Lower leg skin (tissue), 4 donors: ENCODE measurements around the gene QSOX2. TPM values are rescaled to one million over a fixed set of nuclear protein-coding genes. Genes with fewer than 3 reads are reported as not detected.

ENCODE experiments used
- DNase-seq, 2 donors: peaks; one replicate each; pipeline ENCODE4 v3.0.0-alpha.2; 2019; ENCODE audit warnings: low spot score in 2 of 2
- H3K4me3 ChIP-seq: fragments of 200-600 bp; sonication (generic); 2 replicates; pipeline ENCODE4 v1.5.1; 2017; ENCODE audit warnings: mild to moderate bottlenecking, low read depth; ENCODE audit not compliant: poor library complexity, severe bottlenecking
- POLR2A ChIP-seq, 2 donors: fragments of 450-650 bp; IDR thresholded peaks; one replicate each; pipeline ENCODE4 v1.6.1; 2016 to 2017; ENCODE audit warnings: antibody characterized with exemption in 2 of 2, mild to moderate bottlenecking in 1 of 2, moderate library complexity in 1 of 2
- WGBS, 2 donors: methylation state at CpG; one replicate each; pipeline ENCODE4 v1.1.5; 2018; 5-methylcytosine and 5-hydroxymethylcytosine counted together
- intact Hi-C: fragments of 100-400 bp; cut with DNase I; formaldehyde crosslinking; loops from one replicate; pipeline ENCODE4 v1.15.0; 2023; ENCODE audit warnings: low total_unique reads
- total RNA-seq, 4 donors: library from RNA; depleted of rRNA; stranded (reverse); fragments of >200 nt; gene quantifications; one replicate each; pipeline ENCODE4 v1.1.0, GENCODE V29; 2016
- TF ChIP-seq, protein P1 (sequence below), 3 donors: fragments of 450-650 bp; IDR thresholded peaks; one replicate each; pipeline ENCODE4 v1.5.1; 2016; ENCODE audit warnings: antibody characterized with exemption in 3 of 3, mild to moderate bottlenecking in 3 of 3, moderate library complexity in 2 of 3

QSOX2 gene
- total RNA-seq, 4 donors from 2014 or later = 8.7 to 13.0 (median 11.1) TPM

DNA sequence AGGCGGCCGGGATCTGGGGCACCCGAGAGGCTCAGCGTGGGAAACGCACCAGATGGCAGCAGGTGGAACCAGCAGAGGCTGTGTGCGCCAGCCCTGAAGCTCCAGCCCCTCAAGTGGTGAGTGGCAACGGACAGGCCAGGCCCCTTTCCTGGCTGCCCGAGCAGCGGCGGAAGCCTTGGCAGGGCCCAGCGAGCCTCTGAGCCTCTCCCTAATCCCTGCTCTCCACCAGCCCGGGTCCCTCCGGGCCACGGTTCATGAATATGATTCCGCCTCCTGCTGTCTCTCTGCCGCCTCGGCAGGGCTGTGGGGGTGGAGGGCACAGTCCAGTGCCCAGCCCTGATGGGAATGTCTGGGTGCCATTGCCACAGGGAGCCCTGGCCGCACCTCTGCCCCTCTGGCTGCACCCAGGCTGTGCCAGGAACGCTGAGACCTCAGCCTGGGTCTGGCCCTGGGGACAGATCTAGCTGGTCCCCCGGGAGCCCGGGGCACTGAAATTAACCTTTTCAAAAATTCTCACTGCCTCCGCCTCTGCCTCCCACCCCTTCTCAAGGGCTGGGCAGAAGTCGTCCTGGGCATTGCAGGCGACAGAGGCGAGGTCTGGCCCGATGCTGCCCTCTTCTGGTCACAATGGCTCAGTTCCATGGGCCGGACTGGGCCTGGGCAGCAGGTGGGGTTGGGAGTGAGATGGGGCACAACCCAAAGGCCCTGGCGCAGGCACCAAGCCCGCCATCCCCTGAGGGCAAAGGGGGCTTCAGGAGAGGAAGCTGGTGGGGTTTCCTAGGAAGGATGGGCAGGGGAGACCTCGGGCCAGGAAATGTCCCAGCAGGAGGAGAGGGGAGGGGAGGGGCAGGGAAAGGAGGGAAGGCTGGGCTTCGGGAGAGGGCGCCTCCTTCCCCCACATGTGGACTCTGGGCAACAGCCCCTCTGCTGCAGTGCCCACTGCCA lies 38.0 kb upstream of the QSOX2 start:
- DNase-seq = peak; percentile 68 to 95
- no peak for TF ChIP-seq POLR2A (IDR thresholded peaks at IDR 0.05)
- TF ChIP-seq, protein P1, sequence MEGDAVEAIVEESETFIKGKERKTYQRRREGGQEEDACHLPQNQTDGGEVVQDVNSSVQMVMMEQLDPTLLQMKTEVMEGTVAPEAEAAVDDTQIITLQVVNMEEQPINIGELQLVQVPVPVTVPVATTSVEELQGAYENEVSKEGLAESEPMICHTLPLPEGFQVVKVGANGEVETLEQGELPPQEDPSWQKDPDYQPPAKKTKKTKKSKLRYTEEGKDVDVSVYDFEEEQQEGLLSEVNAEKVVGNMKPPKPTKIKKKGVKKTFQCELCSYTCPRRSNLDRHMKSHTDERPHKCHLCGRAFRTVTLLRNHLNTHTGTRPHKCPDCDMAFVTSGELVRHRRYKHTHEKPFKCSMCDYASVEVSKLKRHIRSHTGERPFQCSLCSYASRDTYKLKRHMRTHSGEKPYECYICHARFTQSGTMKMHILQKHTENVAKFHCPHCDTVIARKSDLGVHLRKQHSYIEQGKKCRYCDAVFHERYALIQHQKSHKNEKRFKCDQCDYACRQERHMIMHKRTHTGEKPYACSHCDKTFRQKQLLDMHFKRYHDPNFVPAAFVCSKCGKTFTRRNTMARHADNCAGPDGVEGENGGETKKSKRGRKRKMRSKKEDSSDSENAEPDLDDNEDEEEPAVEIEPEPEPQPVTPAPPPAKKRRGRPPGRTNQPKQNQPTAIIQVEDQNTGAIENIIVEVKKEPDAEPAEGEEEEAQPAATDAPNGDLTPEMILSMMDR (IDR thresholded peaks at IDR 0.05) = no peak
- intact Hi-C loops = no loop called here
- H3K4me3 ChIP-seq = no peak overlapping the region
- 13 to 17% methylated on average over 30 to 31 of the region's 32 CpGs for WGBS, 2 donors

DNA sequence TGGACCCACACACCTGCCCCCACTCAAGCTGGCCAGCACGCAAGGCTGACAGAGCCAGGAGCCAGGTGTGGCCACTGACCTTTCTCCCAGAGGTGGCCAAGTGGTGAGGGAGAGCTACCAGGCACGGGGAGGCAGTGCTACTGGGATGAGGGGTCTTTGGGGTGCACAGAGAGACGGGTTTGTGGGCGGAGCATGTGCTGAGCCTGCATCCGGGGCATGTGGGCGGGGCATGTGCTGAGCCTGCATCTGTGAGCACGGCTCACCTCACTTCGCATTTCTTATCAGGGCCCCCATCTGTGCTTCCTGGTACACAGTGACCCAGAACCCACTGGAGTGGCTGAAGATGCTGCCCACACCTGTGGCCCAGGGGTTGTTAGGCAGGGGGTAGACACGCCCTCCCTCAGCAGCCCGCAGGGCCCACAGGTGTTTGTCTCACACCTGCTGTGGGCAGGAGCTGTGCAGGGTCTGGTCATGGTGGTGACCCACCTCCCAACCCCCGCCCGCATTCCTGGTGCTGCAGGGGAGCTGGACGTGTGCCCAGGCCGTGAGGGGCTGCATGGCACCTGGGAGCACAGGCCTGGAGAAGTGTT lies 36.8 kb upstream of the QSOX2 start:
- WGBS, 2 donors = 48 to 50% methylated on average over 9 to 12 of the region's 14 CpGs
- no peak overlapping the region for H3K4me3 ChIP-seq
- TF ChIP-seq POLR2A (IDR thresholded peaks at IDR 0.05) = no peak
- TF ChIP-seq, protein P1 (IDR thresholded peaks at IDR 0.05) = no peak
- intact Hi-C loops = no loop called here
- no peak for DNase-seq

DNA sequence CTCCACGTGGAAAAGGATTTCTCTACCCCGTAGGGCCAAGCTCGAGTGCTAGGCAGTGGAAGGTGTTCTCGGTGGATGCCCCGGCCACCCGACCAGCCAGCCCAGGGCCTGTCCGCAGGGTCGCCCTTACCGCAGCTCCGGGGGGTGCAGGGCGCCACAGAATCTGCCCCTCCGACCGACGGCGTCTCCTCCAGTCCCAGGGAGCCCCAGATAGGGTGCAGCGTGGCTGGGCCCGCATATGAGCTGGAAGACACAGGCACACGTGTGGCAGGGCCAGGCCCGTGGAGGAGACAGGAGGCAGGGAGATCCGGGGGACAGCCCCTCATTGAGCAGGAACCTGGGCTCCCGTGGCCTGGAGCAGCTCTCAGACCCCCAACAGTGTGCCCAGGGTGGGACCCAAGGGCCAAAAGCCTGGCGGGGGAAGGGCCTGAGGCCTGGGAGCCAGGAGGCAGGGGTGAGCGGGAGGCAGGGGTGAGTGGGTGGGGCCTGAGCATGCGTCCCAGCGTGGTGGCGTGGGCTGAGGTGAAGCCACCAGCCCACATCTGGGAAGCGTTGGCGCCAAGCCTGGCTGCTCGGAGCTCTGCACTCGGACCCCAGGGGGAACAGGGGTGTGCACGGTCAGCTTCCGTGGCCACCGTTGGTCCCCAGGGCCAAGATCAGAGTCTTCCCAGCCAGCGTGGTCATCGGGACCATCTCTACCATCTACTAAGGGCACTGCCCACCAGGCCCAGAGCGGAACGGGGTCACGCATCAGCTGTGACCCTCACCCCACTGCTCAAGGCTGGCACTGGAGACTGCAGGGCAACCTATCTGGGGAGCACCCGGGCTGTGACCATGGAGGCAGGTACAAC lies 36.0 kb upstream of the QSOX2 start:
- WGBS, 2 donors = 85 to 87% methylated on average over 34 to 39 of the region's 39 CpGs
- TF ChIP-seq, protein P1 (IDR thresholded peaks at IDR 0.05) = no peak
- TF ChIP-seq POLR2A (IDR thresholded peaks at IDR 0.05) = no peak
- intact Hi-C loops = no loop called here
- no peak for DNase-seq
- no peak overlapping the region for H3K4me3 ChIP-seq

GRCh38 chr9:136280535-136281315 lies 35.1 kb upstream of the QSOX2 start:
- intact Hi-C loops = no loop called here
- H3K4me3 ChIP-seq = no peak overlapping the region
- WGBS, 2 donors = 81 to 83% methylated on average over 14 to 16 of the region's 16 CpGs
- TF ChIP-seq, protein P1 (IDR thresholded peaks at IDR 0.05) = no peak
- no peak for DNase-seq

DNA sequence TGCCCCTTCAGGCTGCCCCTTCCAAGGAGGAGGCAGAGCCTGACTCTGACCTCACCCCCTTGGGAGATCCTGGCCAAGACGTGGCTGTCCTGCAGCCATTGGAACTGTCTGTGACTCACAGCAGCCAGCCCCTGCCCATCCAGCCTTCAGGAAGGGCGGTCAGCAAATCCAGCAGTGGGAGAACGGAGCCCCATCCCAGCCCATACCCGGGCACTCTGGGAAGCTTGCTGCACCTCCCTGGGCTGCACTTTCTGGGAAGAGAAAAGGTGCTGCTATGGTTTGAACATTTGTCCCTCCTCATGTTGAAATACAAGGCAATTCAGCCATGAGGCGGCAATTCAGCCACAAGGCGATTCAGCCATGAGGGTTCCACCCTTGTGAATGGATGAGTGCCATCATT lies 33.9 kb upstream of the QSOX2 start:
- intact Hi-C loops = no loop called here
- TF ChIP-seq, protein P1 (IDR thresholded peaks at IDR 0.05) = no peak
- no peak for TF ChIP-seq POLR2A (IDR thresholded peaks at IDR 0.05)
- 79 to 91% methylated on average over 6 of the region's 6 CpGs for WGBS, 2 donors

More for the DNA sequence above, 33.9 kb upstream of the QSOX2 start:
- DNase-seq = no peak
- H3K4me3 ChIP-seq = no peak overlapping the region
